Ascending aorta (tissue), 2 donors: ENCODE data around the gene SGSH. TPM values are rescaled to one million over a fixed set of nuclear protein-coding genes. Genes with fewer than 3 reads are reported as not detected.

ENCODE experiments used
- DNase-seq, 2 donors: peaks; one replicate each; pipeline ENCODE4 v3.0.0-alpha.2; 2019; ENCODE audit warnings: low spot score in 2 of 2
- H3K27ac ChIP-seq, 2 donors: fragments of 200-600 bp; sonication (generic); one replicate each; pipeline ENCODE4 v1.5.1; 2016 to 2017; ENCODE audit warnings: mild to moderate bottlenecking in 1 of 2
- H3K27me3 ChIP-seq: fragments of 200-600 bp; sonication (generic); one replicate; pipeline ENCODE4 v1.5.1; 2017
- H3K36me3 ChIP-seq, 2 donors: fragments of 200-600 bp; sonication (generic); one replicate each; pipeline ENCODE4 v1.5.1; 2016
- H3K4me1 ChIP-seq, 2 donors: fragments of 200-600 bp; sonication (generic); one replicate each; pipeline ENCODE4 v1.5.1; 2016 to 2017; ENCODE audit warnings: mild to moderate bottlenecking in 1 of 2
- H3K4me3 ChIP-seq, 2 donors: fragments of 200-600 bp; sonication (generic); one replicate each; pipeline ENCODE4 v1.5.1; 2016 to 2017; ENCODE audit warnings: mild to moderate bottlenecking in 1 of 2
- H3K9me3 ChIP-seq, 2 donors: fragments of 200-600 bp; sonication (generic); one replicate each; pipeline ENCODE4 v1.5.1; 2016
- CTCF ChIP-seq, 3 experiments: fragments of 200-600 bp in 2 of 3; fragments of 450-650 bp in 1 of 3; sonication (generic) in 2 of 3; IDR thresholded peaks; one replicate each; pipeline ENCODE4 v1.5.1; 2016 to 2019; ENCODE audit warnings: antibody characterized with exemption in 3 of 3, mild to moderate bottlenecking in 1 of 3, moderate library complexity in 1 of 3
- intact Hi-C: fragments of 100-400 bp; cut with DNase I; formaldehyde crosslinking; loops from one replicate; pipeline ENCODE4 v1.15.1; 2023
- total RNA-seq: library from RNA; depleted of rRNA; stranded (reverse); fragments of >200 nt; gene quantifications from one replicate; pipeline ENCODE4 v1.1.0, GENCODE V29; 2016

SGSH gene
- total RNA-seq, 1 donor from 2014 or later: 50.9 TPM

GRCh38 chr17:80171681-80172080 is 48.5 kb downstream of the SGSH start:
- intact Hi-C loops: no loop called here
- no peaks in the 10 kb centered on the region for H3K36me3 ChIP-seq

GRCh38 chr17:80169784-80170500 is 50.2 kb downstream of the SGSH start, which contains the start of gene CARD14:
TSS of gene CARD14 (plus strand) at chr17:80170030. CDS start at chr17:80181439, 11,409 bp downstream.
- no peak for TF ChIP-seq CTCF (IDR thresholded peaks at IDR 0.05)
- Histone ChIP-seq H3K27ac (no peak within 1 kb of the TSS), H3K4me1 (no peaks in the 10 kb centered on the region), H3K36me3 (no peaks in the 10 kb centered on the region), H3K4me3 (no peak within 1 kb of the TSS), H3K27me3 (no peaks in the 10 kb centered on the region), H3K9me3 (no peaks in the 10 kb centered on the region)
- no peak for DNase-seq
- intact Hi-C loops: no loop called here

More at GRCh38 chr17:80171681-80172080, 48.5 kb downstream of the SGSH start:
- no peak overlapping the region for H3K27ac ChIP-seq
- H3K4me1 ChIP-seq: no peaks in the 10 kb centered on the region
- DNase-seq: no peak
- TF ChIP-seq CTCF (IDR thresholded peaks at IDR 0.05): no peak
- no peak overlapping the region for H3K4me3 ChIP-seq
- H3K9me3 ChIP-seq: no peaks in the 10 kb centered on the region
- H3K27me3 ChIP-seq: no peaks in the 10 kb centered on the region

GRCh38 chr17:80169107-80169506 is 51.0 kb downstream of the SGSH start:
- Histone ChIP-seq H3K36me3 (no peaks in the 10 kb centered on the region), H3K27me3 (no peaks in the 10 kb centered on the region), H3K9me3 (no peaks in the 10 kb centered on the region), H3K27ac (no peak overlapping the region), H3K4me1 (no peaks in the 10 kb centered on the region), H3K4me3 (no peak overlapping the region)
- TF ChIP-seq CTCF (IDR thresholded peaks at IDR 0.05): no peak
- intact Hi-C loops: no loop called here
- DNase-seq: no peak

- H3K27ac ChIP-seq: no peak overlapping the region
- no peaks in the 10 kb centered on the region for H3K9me3 ChIP-seq
Observed at GRCh38 chr17:80168371-80168770, 51.8 kb downstream of the SGSH start.

GRCh38 chr17:80166446-80166845 is 53.7 kb downstream of the SGSH start:
- Histone ChIP-seq H3K36me3 (no peaks in the 10 kb centered on the region), H3K4me3 (no peak overlapping the region), H3K27ac (no peak overlapping the region), H3K4me1 (no peaks in the 10 kb centered on the region), H3K9me3 (no peaks in the 10 kb centered on the region), H3K27me3 (no peaks in the 10 kb centered on the region)
- TF ChIP-seq CTCF (IDR thresholded peaks at IDR 0.05): no peak
- no peak for DNase-seq
- intact Hi-C loops: no loop called here

More at GRCh38 chr17:80168371-80168770, 51.8 kb downstream of the SGSH start:
- Histone ChIP-seq H3K4me1 (no peaks in the 10 kb centered on the region), H3K36me3 (no peaks in the 10 kb centered on the region), H3K27me3 (no peaks in the 10 kb centered on the region), H3K4me3 (no peak overlapping the region)
- TF ChIP-seq CTCF (IDR thresholded peaks at IDR 0.05): no peak
- intact Hi-C loops: no loop called here
- DNase-seq: no peak
